Panc1 (cell line): Measurements from ENCODE around the gene THADA. TPM values are rescaled to one million over a fixed set of nuclear protein-coding genes. Genes with fewer than 3 reads are reported as not detected.

Experiments
- ATAC-seq: fragments of 200-7000 bp; cut with Tn5 transposase; 2 replicates; pipeline ENCODE4 v1.9.1; 2020; ENCODE audit warnings: mild to moderate bottlenecking, moderate library complexity
- BruUV-seq: library from RNA; stranded (reverse); fragments of 400-500 nt; replicated peaks from 2 replicates; lab custom pipeline; 2021; lab: Mats Ljungman, UMichigan
- CTCF ChIA-PET: fragments of 300-600 bp; sonication (Branson Sonifier 250); formaldehyde crosslinking; loops from one replicate; lab custom pipeline; 2022; ENCODE audit warnings: antibody characterized with exemption; lab: Charles Lee
- POLR2A ChIA-PET: fragments of 300-600 bp; sonication (Branson Sonifier 250); formaldehyde crosslinking; loops from one replicate; lab custom pipeline; 2022; ENCODE audit warnings: antibody characterized with exemption; lab: Charles Lee
- DNase-seq: peaks from one replicate; pipeline ENCODE4 v3.0.0-alpha.2; 2010; ENCODE audit warnings: low read depth, low spot score
- H3K27ac ChIP-seq: 2 replicates; pipeline ENCODE4 v1.5.1; 2011; ENCODE audit warnings: mild to moderate bottlenecking, low read length, inconsistent platforms
- H3K27me3 ChIP-seq: fragments of 200-500 bp; sonication (Bioruptor generic); 2 replicates; pipeline ENCODE4 v1.6.0; 2014; ENCODE audit warnings: low read length, inconsistent platforms; ENCODE audit not compliant: control insufficient read depth, insufficient read depth
- H3K36me3 ChIP-seq: fragments of 200-500 bp; sonication (Bioruptor generic); 2 replicates; pipeline ENCODE4 v1.5.1; 2014; ENCODE audit warnings: inconsistent platforms, mild to moderate bottlenecking, low read length, moderate library complexity; ENCODE audit not compliant: control insufficient read depth, insufficient read depth
- H3K4me1 ChIP-seq: 2 replicates; pipeline ENCODE4 v1.5.1; 2011; ENCODE audit warnings: inconsistent platforms, mild to moderate bottlenecking, low read length, moderate library complexity; ENCODE audit not compliant: control insufficient read depth, insufficient read depth
- H3K4me3 ChIP-seq, 2 experiments: 2 replicates each; pipeline ENCODE4 v1.5.1; 2011 to 2012; ENCODE audit warnings: low read depth in 2 of 2, low read length in 2 of 2, mild to moderate bottlenecking in 2 of 2, inconsistent platforms in 1 of 2, moderate library complexity in 1 of 2
- H3K9me3 ChIP-seq: fragments of 200-500 bp; sonication (Bioruptor generic); 2 replicates; pipeline ENCODE4 v1.5.1; 2014; ENCODE audit warnings: low read depth, mild to moderate bottlenecking, inconsistent platforms, low read length, moderate library complexity; ENCODE audit not compliant: control insufficient read depth, insufficient read depth
- CTCF ChIP-seq: fragments of 450-650 bp; IDR thresholded peaks from 2 replicates; pipeline ENCODE4 v1.5.1; 2017; ENCODE audit warnings: mild to moderate bottlenecking
- POLR2AphosphoS5 ChIP-seq: IDR thresholded peaks from 2 replicates; pipeline ENCODE4 v1.6.1; 2012; ENCODE audit warnings: mild to moderate bottlenecking, low read depth, low read length, moderate library complexity
- REST ChIP-seq, 2 experiments: IDR thresholded peaks; 2 replicates each; pipeline ENCODE4 v1.6.1; 2011 to 2012; ENCODE audit warnings: low read depth in 2 of 2, control low read depth in 1 of 2, low read length in 1 of 2, mild to moderate bottlenecking in 1 of 2, moderate library complexity in 1 of 2; ENCODE audit not compliant: insufficient read depth in 1 of 2
- SIN3A ChIP-seq: IDR thresholded peaks from 2 replicates; pipeline ENCODE4 v1.6.1; 2012; ENCODE audit warnings: low read depth, mild to moderate bottlenecking, low read length, moderate library complexity, borderline replicate concordance; ENCODE audit not compliant: insufficient read depth
- TCF7L2 ChIP-seq: IDR thresholded peaks from 2 replicates; pipeline ENCODE4 v1.6.1; 2011; ENCODE audit warnings: mild to moderate bottlenecking, low read depth, low read length, inconsistent platforms
- in situ Hi-C: cut with HindIII; loops from 2 replicates; pipeline ENCODE4 v1.10.0; 2016; ENCODE audit warnings: low sequenced_read_pairs, low pct_unique_long_range_greater_than_20kb
- intact Hi-C: fragments of 100-400 bp; cut with micrococcal nuclease; formaldehyde crosslinking; loops from one replicate; pipeline ENCODE4 v1.10.0; 2022; ENCODE audit not compliant: unreplicated experiment
- total RNA-seq: library from RNA; stranded (reverse); gene quantifications from one replicate; pipeline ENCODE4 v1.2.1, GENCODE V29; 2021; ENCODE audit not compliant: unreplicated experiment

The THADA gene
- total RNA-seq, 1 experiment from 2014 or later = 37.2 TPM

GRCh38 chr2:43333656-43334144, 262.1 kb downstream of the THADA start:
- Histone ChIP-seq H3K9me3 (no peaks in the 10 kb centered on the region), H3K27me3 (no peaks in the 10 kb centered on the region), H3K4me1 (no peaks in the 10 kb centered on the region), H3K4me3 (no peak overlapping the region), H3K36me3 (no peaks in the 10 kb centered on the region), H3K27ac (no peak overlapping the region)
- ATAC-seq (no peak), DNase-seq (no peak)
- POLR2A ChIA-PET = no interaction called here
- in situ Hi-C loops = no loop called here
- TF ChIP-seq REST (IDR thresholded peaks at IDR 0.05; ENCODE audit: insufficient read depth in 1 of 2, low read depth in 2 of 2, low read length in 1 of 2) = no peak
- CTCF ChIA-PET = no interaction called here
- intact Hi-C loops = no loop called here
- no TSS peak for BruUV-seq

- no peak for TF ChIP-seq SIN3A
- TF ChIP-seq CTCF = no peak
- no peak for TF ChIP-seq TCF7L2
- no peak for TF ChIP-seq REST (IDR thresholded peaks at IDR 0.05; ENCODE audit: insufficient read depth in 1 of 2, low read depth in 2 of 2, low read length in 1 of 2)
- TF ChIP-seq POLR2AphosphoS5 = no peak
- ChIA-PET POLR2A (no interaction called here), CTCF (no interaction called here)
- Histone ChIP-seq H3K27ac (no peak overlapping the region), H3K4me1 (no peaks in the 10 kb centered on the region), H3K27me3 (no peaks in the 10 kb centered on the region), H3K4me3 (no peak overlapping the region), H3K9me3 (no peaks in the 10 kb centered on the region), H3K36me3 (no peaks in the 10 kb centered on the region)
- intact Hi-C loops (no loop called here), in situ Hi-C loops (no loop called here)
- no TSS peak for BruUV-seq
- ATAC-seq (no peak), DNase-seq (no peak)
These were observed 262.7 kb downstream of the THADA start for GRCh38 chr2:43333101-43333655.
